ENCODE results near the gene TBX20.

TBX20 gene

DNA sequence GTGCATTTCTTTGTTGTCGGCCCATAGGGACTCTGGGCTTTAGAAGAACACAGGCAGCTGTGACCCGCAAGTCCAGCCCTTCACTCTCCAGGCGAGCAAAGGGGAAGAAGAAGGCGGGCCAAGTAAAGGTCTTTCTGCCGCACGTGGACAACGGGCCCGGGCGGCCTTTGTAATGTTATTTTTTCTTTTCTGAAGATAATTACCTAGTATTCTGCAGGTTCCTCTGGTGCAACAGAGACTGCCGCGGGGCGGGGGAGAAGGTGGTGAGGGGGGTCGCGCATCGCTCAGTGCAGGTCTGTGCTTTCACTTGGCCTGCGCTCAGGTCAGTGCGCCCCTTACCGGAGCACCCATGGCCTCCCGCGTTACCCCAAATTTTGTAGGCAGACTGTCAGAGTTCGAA is 7.1 kb upstream of the TBX20 start:
- DNase-seq (ENCODE audit: low read depth in 1 of 2, low spot score in 1 of 2): no peak
- no peak for TF ChIP-seq JUND (IDR thresholded peaks at IDR 0.05; ENCODE audit: low read depth)
- in situ Hi-C loops (cut with HindIII; ENCODE audit: low pct_unique_long_range_greater_than_20kb, low sequenced_read_pairs): no loop called here

DNA sequence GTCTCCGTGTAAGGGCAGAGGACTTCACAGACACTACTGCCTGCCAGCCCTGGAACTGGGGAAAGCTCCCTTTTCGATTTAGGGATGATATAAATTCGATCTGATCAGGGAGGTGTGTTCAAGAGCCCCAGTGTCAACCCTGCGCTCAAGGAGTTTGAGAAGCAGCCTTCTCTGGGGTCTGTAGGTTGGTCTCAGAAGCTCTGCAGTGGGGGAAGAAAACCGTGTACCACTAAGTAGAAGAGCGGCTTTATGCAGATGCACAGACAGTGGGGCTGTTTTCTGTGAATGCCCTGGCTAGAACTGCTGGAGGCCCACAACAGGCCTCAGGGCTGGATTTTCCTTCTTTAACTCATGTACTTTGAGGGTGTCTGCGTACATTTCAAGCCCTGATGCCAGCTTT is 6.3 kb upstream of the TBX20 start:
- in situ Hi-C loops (cut with HindIII; ENCODE audit: low pct_unique_long_range_greater_than_20kb, low sequenced_read_pairs): no loop called here
- TF ChIP-seq JUND (IDR thresholded peaks at IDR 0.05; ENCODE audit: low read depth): no peak
- DNase-seq (ENCODE audit: low read depth in 1 of 2, low spot score in 1 of 2): no peak

DNA sequence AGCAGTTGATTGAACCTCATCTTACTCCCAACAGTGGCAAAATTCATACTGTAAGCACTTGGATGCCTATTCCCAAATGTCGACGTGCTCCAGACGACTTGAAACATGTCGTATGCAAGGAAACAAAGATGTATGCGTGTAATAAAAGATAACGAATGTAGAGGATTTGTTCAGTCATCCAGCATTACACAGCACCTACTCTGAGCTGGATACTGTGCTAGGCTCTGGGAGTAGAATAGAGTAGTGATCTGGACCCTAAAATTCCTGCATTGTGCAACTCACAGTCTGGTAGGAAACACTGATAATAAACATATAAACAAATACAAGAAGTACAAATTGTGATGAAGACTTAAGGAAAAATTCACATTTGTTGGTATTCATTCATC is 5.6 kb upstream of the TBX20 start:
- no peak for TF ChIP-seq JUND (IDR thresholded peaks at IDR 0.05; ENCODE audit: low read depth)
- in situ Hi-C loops (cut with HindIII; ENCODE audit: low pct_unique_long_range_greater_than_20kb, low sequenced_read_pairs): no loop called here
- DNase-seq (ENCODE audit: low read depth in 1 of 2, low spot score in 1 of 2): no peak

DNA sequence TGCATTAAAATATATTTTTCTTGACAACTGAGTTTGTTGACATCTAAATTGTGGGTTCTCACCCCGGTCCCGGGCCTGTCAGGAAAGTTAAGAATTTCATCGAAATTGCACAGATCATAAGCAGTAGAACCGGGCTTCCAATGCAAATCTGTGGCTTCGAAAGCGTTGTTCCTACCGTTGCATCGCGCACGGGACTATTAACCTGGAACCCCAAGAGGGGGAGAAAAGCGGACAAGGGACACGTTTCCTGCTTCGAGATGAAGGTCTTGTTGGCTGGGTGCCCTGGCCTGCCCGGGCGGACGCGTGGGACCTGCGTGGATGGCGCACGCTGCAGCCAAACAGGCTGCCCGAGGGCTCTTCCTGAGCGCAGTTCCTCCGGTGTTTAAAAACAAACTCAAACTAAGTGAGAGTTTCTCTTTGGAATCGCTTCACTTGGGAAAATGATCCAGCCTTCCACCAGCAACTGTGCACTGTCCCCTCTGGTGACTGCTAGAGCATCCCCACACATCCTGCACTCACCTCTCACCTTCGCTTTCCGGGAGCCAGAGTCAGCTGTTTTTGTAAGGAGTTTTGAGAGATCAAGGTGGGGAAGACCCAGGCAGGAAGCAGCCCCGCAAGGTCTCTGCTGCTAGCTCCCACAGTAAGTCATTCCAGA is 5.1 kb upstream of the TBX20 start:
- in situ Hi-C loops (cut with HindIII; ENCODE audit: low pct_unique_long_range_greater_than_20kb, low sequenced_read_pairs): no loop called here
- no peak for TF ChIP-seq JUND (IDR thresholded peaks at IDR 0.05; ENCODE audit: low read depth)
- no peak for DNase-seq (ENCODE audit: low read depth in 1 of 2, low spot score in 1 of 2)

DNA sequence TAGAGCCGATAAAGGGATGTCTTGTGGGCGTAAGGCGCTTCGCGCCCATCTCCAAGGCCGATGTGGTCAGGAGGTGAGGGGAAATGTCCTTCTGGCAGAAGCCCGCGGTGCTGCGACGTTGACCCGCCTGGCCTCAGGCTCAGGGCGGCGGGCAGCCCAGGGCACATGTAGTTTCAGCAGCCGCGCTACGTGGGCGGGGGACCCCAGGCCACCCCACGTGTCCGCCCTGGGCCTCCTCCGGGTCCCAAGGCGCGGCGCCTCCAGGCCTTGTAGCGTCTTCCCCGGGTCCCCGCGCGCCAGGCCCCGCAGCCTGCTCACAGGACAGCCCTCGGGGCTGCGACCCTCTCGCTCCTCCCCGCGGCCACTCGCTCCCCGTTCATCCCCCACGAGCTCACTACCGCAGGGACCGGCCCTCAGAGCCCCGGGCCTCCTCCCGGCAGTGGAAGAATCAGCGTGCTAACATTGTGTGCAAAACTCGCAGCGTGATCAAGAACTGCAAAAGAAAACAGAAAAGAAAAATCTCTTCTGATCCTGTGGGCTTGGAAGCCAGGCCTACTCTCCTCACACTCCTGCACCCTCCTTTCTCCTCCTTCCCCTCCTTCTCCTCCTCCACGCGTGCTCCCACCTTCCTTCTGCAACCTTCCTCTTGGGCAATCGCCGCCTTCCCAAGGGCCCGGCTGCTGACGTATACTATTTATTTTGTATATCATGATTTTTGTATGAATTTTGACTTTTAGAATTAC is 4.4 kb upstream of the TBX20 start:
- no peak for TF ChIP-seq JUND (IDR thresholded peaks at IDR 0.05; ENCODE audit: low read depth)
- in situ Hi-C loops (cut with HindIII; ENCODE audit: low pct_unique_long_range_greater_than_20kb, low sequenced_read_pairs): no loop called here
- DNase-seq (ENCODE audit: low read depth in 1 of 2, low spot score in 1 of 2): no peak

DNA sequence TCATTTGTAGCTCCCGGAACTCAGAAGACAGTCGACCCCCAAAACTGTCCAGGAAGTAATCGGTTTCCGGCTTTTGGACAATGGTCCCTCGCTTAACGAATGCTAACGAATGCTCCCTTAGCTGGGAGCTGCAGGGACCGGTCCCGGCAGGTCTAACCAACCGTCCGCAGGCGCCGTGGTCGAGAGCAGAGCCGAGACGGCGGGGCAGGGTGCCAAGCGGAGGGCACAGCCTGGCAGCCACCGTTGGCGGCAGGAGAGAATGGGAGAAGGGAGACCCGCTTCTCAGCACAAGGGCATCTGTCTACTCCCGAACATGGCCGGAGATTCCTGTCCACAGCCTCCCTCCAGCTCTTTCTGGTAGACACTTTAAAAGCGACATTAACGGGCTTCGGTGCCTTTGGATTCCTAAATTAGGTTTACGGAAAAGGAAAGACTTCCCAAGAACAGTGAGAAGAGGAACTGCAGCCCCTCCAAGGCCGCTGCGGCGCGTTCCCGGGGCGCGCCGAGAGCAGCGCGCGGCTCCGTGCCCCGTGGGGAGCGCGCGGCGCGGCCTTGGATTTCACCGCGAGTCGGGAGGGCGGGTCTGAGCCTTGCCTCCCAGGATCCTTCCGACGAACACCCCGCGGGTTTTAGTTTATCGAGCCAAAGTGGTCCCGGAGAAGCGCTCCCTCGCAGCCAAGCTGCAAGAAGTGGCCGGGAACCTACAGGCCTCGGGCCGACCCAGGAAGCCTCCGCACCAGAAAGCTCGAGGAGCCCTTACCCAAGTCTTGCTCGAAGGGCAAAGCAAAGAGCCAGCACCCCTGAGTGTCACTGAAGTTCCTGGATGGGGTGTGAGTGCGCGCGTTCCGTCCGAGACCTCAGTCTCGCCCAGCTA is 3.6 kb upstream of the TBX20 start:
- DNase-seq (ENCODE audit: low read depth in 1 of 2, low spot score in 1 of 2): no peak
- in situ Hi-C loops (cut with HindIII; ENCODE audit: low pct_unique_long_range_greater_than_20kb, low sequenced_read_pairs): no loop called here
- TF ChIP-seq JUND (IDR thresholded peaks at IDR 0.05; ENCODE audit: low read depth): no peak

DNA sequence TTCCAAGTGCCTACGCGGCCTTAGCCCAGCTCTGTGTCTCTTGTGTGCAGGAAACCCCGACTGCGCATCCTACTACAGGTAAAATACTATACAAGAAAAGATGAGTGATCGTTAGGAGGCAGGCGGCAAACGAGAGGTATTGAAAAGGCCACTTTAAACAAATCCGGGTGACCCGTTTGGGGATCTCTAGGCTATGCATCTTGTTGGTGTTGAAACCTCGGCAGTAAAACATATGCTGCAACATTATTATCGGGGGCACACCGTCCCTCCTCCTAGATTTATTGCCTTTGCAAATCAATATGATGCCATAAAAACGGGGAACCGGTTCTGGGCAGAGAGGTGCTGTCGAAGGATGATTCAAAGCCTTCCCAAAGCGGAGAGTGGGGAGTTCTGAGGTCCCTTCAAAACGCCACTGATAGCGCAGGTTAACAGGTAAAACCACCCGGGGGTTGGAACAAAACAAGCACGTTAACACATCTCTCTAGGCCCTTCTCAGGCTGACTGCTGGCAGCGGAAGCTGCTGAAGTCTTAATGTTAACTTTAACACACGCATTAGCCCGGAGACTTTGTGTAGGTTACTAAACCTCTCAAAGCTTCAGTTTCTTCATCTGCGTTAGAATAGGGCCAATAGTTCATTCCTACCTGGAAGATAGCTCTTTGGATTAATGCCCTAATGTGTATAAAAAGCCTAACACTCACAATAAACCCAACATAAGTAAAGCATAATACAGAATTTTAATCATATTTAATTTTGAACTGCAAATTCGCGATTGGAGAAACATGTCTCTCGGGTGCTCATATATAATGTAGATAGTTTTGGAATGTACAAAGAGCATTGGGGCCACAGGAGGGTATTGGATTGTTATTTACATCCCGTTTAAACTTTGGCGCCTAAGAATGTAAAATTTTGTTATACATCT is 2.6 kb upstream of the TBX20 start:
- DNase-seq (ENCODE audit: low read depth in 1 of 2, low spot score in 1 of 2): no peak
- in situ Hi-C loops (cut with HindIII; ENCODE audit: low pct_unique_long_range_greater_than_20kb, low sequenced_read_pairs): no loop called here
- no peak for TF ChIP-seq JUND (IDR thresholded peaks at IDR 0.05; ENCODE audit: low read depth)

DNA sequence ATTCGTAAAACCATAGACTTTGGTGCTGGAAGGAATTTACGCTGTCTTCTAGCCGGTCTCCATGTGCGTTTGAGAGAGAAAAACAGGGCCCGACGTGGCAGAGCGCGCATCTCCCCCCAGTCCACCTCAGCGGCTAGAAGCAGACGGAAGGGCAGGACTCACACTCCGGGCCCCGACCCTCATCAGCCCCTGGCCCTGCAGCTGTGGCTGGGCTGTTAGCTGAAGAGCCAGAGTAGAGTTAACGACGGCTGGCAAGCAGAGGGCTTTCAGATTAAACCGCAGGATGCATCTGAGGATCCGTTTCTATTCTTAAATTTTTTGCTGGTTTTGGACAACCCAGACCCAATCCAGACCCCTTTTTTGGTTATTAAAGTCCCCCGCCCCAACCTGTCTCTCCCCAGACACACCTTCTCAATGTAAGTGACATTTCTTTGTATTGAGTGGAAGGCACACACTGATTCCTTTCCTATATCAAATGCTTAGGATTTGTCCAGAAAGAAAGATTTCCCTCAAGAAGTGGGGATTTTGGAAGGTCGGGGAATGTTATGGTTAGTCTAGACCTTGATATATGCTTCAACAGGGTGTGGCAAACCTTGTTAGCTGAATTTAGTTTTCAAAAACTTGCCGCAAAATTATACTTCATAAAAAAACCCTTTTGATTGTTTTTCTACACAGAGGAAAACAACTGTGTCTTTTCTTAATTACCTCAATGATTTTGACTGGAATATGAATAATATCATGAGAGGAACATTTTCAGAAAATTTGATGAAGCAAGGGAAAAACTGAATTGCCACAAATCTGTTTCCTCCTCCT is 1.7 kb upstream of the TBX20 start:
- no peak for TF ChIP-seq JUND (IDR thresholded peaks at IDR 0.05; ENCODE audit: low read depth)
- no peak for DNase-seq (ENCODE audit: low read depth in 1 of 2, low spot score in 1 of 2)
- in situ Hi-C loops (cut with HindIII; ENCODE audit: low pct_unique_long_range_greater_than_20kb, low sequenced_read_pairs): no loop called here

DNA sequence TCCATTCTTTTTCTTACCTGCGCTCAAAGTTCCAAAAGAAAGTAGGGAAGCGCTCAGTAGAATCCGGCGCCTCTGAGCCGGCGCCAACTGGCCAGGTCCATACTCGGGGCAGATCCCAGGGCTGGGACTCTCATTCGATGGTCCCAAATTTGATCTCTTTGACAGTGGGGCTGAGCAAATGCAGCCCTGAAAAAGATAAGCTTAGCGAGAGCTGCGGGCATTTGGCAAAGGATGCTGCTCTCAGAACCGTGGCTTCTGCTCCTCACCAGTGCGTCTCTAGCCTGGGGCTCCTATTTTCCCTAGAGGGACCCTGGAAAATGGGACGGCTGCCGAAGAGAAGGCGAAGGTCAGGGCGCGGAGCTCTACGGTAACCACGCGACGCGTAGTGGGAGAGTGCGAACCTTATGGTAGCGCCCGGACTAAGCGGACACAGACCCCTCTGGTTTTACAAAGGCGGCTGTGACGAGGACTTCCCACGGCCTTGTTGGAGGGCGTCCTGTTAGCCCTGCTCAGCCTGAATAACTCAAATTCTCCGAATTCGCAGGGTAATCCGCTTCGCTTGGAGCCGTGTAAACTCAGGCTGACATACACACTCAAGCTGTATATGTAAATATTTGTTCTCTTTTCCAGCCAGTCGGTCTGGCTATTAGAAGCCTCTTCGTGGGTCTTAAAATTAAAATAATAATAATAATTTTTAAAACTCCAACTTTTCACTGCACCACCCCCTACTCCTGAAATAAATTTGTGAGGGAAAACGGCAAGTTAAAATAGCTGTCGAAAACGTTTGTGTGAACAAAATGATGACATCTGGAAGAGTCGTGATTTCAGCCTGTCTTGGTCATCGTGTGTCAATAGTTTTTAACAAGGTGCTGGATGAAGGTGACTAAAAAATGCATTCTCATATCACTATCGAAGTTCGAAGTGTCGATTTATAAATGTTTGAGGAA is 869 bp upstream of the TBX20 start:
- in situ Hi-C loops (cut with HindIII; ENCODE audit: low pct_unique_long_range_greater_than_20kb, low sequenced_read_pairs): no loop called here
- no peak for TF ChIP-seq JUND (IDR thresholded peaks at IDR 0.05; ENCODE audit: low read depth)
- no peak for DNase-seq (ENCODE audit: low read depth in 1 of 2, low spot score in 1 of 2)

DNA sequence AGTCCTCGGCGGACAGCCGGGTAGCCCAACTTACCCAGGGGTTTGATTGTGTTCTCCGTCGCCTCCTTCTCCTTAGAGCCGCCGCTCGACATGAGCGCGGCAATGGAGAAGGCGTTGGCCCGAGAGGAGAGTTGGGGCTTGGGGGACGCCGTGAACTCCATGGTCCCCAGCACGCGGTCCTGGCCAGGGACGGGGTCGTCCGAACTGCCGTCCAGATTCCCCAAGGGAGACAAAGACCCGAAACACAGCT is 515 bp downstream of the TBX20 start:
- in situ Hi-C loops (cut with HindIII; ENCODE audit: low pct_unique_long_range_greater_than_20kb, low sequenced_read_pairs): no loop called here
- no peak for TF ChIP-seq JUND (IDR thresholded peaks at IDR 0.05; ENCODE audit: low read depth)
- DNase-seq (ENCODE audit: low read depth in 1 of 2, low spot score in 1 of 2): no peak

Measured in T47D (cell line).